ENCODE data around the gene NUAK1.

NUAK1 gene

DNA sequence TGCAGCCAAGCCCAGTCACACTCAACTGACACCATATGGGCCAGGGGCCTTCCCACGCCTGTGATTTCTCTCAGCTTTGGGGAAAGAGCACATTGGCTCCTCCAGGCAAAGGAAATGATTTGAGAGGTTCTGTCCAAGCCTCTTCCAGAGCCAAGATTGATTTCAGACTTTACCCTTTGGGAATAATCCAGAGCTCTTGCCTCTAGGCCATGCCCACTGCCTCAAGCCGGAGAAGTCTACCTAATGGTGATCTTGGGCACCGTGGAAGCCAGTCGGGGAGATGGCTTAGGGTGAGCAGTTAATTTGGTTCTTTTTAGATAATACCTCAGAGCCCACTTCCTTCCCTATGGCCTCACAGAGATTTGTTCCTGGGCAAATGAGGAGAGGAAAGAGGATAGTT is 45.0 kb upstream of the NUAK1 start:
- Histone ChIP-seq H3K9me3 (ENCODE audit: insufficient read depth, low read length) (no peaks in the 10 kb centered on the region), H3K79me2 (ENCODE audit: low read length) (no peaks in the 10 kb centered on the region), H3K4me2 (ENCODE audit: low read length) (no peak overlapping the region), H3K27me3 (ENCODE audit: low read depth, low read length) (peaks cover 23% of the 10 kb centered on the region), H3K27ac (ENCODE audit: low read length) (no peak overlapping the region), H3K36me3 (replicated peaks; ENCODE audit: low read depth, low read length) (no peaks in the 10 kb centered on the region), H4K20me1 (ENCODE audit: insufficient read depth, low read length) (no peaks in the 10 kb centered on the region), H3K4me3 (ENCODE audit: low read length) (no peak overlapping the region), H3K9ac (ENCODE audit: low read length) (no peak overlapping the region), H2AFZ (ENCODE audit: low read depth, low read length) (no peak overlapping the region), H3K4me1 (ENCODE audit: low read length) (no peaks in the 10 kb centered on the region)
- TF ChIP-seq EZH2phosphoT487 (IDR thresholded peaks at IDR 0.05; ENCODE audit: low read depth) (no peak), CTCF (IDR thresholded peaks at IDR 0.05; ENCODE audit: low read depth, low read length) (no peak)

DNA sequence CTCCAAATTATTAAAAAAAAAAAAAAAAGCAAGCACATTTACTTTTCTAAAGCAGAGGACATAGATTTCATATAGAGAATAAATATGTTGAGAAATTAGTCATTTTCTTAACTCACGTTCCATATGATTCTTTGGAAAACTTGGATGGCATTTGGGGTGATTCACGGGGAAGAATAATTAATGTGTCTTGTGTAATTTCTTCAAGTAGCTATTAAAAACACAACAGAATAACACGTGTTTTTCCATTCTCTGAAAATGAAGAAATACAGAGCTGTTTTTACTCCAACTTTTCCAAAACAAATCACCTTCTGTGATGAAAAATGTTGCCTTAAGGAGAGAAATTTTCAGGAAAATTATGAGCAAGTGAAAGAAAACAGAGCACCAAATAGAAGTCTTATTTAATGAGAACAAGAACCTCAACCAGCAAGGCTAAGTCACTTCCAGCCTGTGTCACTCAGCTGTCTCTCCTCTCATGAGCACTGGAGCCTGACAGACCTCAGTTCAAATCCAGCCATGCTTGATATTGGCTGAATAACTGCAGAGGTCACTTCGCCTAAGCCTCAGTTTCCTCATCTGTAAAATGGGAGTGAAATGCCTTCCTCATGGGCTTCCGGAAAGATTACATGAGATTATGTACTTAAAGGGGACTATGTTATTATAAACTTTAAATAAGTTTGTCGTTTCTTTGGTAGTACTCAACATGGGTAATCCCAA is 42.8 kb upstream of the NUAK1 start:
- Histone ChIP-seq H3K27ac (ENCODE audit: low read length) (no peak overlapping the region), H2AFZ (ENCODE audit: low read depth, low read length) (no peak overlapping the region), H4K20me1 (ENCODE audit: insufficient read depth, low read length) (no peaks in the 10 kb centered on the region), H3K9me3 (ENCODE audit: insufficient read depth, low read length) (no peaks in the 10 kb centered on the region), H3K4me2 (ENCODE audit: low read length) (no peak overlapping the region), H3K79me2 (ENCODE audit: low read length) (no peaks in the 10 kb centered on the region), H3K9ac (ENCODE audit: low read length) (no peak overlapping the region), H3K27me3 (ENCODE audit: low read depth, low read length) (peaks cover 10% of the 10 kb centered on the region), H3K4me1 (ENCODE audit: low read length) (no peaks in the 10 kb centered on the region), H3K4me3 (ENCODE audit: low read length) (no peak overlapping the region), H3K36me3 (replicated peaks; ENCODE audit: low read depth, low read length) (no peaks in the 10 kb centered on the region)
- TF ChIP-seq EZH2phosphoT487 (IDR thresholded peaks at IDR 0.05; ENCODE audit: low read depth) (no peak), CTCF (IDR thresholded peaks at IDR 0.05; ENCODE audit: low read depth, low read length) (no peak)

DNA sequence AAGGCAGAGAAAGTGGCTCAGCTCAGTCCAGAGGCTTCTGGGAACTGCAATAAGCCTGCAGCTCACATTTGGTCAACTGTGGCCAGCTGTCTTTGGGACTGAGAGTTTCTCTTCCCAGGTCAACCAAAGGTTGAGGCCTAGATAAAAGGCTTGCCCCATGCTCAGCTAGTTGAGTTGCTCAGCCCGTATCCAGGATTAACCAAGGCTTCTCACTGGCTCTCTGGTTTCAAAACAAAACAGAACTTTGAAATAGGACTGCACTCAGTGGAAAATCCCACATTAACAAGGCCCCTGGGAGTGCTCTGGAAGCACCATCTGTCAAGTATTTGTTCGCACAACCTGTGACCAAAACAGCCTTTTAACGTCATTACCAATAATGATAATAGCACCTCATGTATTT is 40.3 kb upstream of the NUAK1 start:
- Histone ChIP-seq H4K20me1 (ENCODE audit: insufficient read depth, low read length) (no peaks in the 10 kb centered on the region), H3K9ac (ENCODE audit: low read length) (no peak overlapping the region), H3K4me3 (ENCODE audit: low read length) (no peak overlapping the region), H3K36me3 (replicated peaks; ENCODE audit: low read depth, low read length) (no peaks in the 10 kb centered on the region), H3K27ac (ENCODE audit: low read length) (no peak overlapping the region), H2AFZ (ENCODE audit: low read depth, low read length) (no peak overlapping the region), H3K9me3 (ENCODE audit: insufficient read depth, low read length) (no peaks in the 10 kb centered on the region), H3K4me1 (ENCODE audit: low read length) (no peaks in the 10 kb centered on the region), H3K79me2 (ENCODE audit: low read length) (no peaks in the 10 kb centered on the region), H3K27me3 (ENCODE audit: low read depth, low read length) (no peaks in the 10 kb centered on the region), H3K4me2 (ENCODE audit: low read length) (no peak overlapping the region)
- TF ChIP-seq EZH2phosphoT487 (IDR thresholded peaks at IDR 0.05; ENCODE audit: low read depth) (no peak), CTCF (IDR thresholded peaks at IDR 0.05; ENCODE audit: low read depth, low read length) (no peak)

- Histone ChIP-seq H3K9ac (ENCODE audit: low read length) (no peak overlapping the region), H3K36me3 (replicated peaks; ENCODE audit: low read depth, low read length) (no peaks in the 10 kb centered on the region), H3K27ac (ENCODE audit: low read length) (no peak overlapping the region), H3K79me2 (ENCODE audit: low read length) (no peaks in the 10 kb centered on the region), H3K27me3 (ENCODE audit: low read depth, low read length) (no peaks in the 10 kb centered on the region), H3K4me1 (ENCODE audit: low read length) (no peaks in the 10 kb centered on the region), H3K9me3 (ENCODE audit: insufficient read depth, low read length) (no peaks in the 10 kb centered on the region), H2AFZ (ENCODE audit: low read depth, low read length) (no peak overlapping the region), H4K20me1 (ENCODE audit: insufficient read depth, low read length) (no peaks in the 10 kb centered on the region), H3K4me2 (ENCODE audit: low read length) (no peak overlapping the region), H3K4me3 (ENCODE audit: low read length) (no peak overlapping the region)
- TF ChIP-seq CTCF (IDR thresholded peaks at IDR 0.05; ENCODE audit: low read depth, low read length) (no peak), EZH2phosphoT487 (IDR thresholded peaks at IDR 0.05; ENCODE audit: low read depth) (no peak)
Measured at GRCh38 chr12:106178562-106178961, 39.8 kb upstream of the NUAK1 start.

Measured in OCI-LY3 (cell line).